Uterus (tissue), 4 donors: ENCODE results near the gene CLK3. TPM values are rescaled to one million over a fixed set of nuclear protein-coding genes. Genes with fewer than 3 reads are reported as not detected.

Experiments used
- DNase-seq, 2 donors: peaks; one replicate each; pipeline ENCODE4 v3.0.0-alpha.2; 2019 to 2020
- H3K27ac ChIP-seq, 2 donors: fragments of 200-600 bp; sonication (generic); 1 replicate in 1 of 2; 2 replicates in 1 of 2; pipeline ENCODE4 v1.5.1; 2016 to 2018
- H3K27me3 ChIP-seq, 2 donors: fragments of 200-600 bp; sonication (generic); one replicate each; pipeline ENCODE4 v1.5.1; 2018 to 2019; ENCODE audit warnings: control low read depth in 1 of 2
- H3K36me3 ChIP-seq, 2 donors: fragments of 200-600 bp; sonication (generic); one replicate each; pipeline ENCODE4 v1.5.1; 2019; ENCODE audit warnings: control low read depth in 1 of 2
- H3K4me1 ChIP-seq, 2 donors: fragments of 200-600 bp; sonication (generic); one replicate each; pipeline ENCODE4 v1.5.1; 2018 to 2019; ENCODE audit warnings: control low read depth in 1 of 2
- H3K4me3 ChIP-seq, 2 donors: fragments of 200-600 bp; sonication (generic); 1 replicate in 1 of 2; 2 replicates in 1 of 2; pipeline ENCODE4 v1.5.1; 2018 to 2019; ENCODE audit warnings: mild to moderate bottlenecking in 1 of 2
- H3K9me3 ChIP-seq, 2 donors: fragments of 200-600 bp; sonication (generic); one replicate each; pipeline ENCODE4 v1.5.1; 2019; ENCODE audit warnings: control low read depth in 1 of 2
- CTCF ChIP-seq, 4 experiments: fragments of 200-600 bp in 2 of 4; fragments of 450-650 bp in 2 of 4; sonication (generic) in 2 of 4; IDR thresholded peaks; one replicate each; pipeline ENCODE4 v1.5.1; 2016 to 2019; ENCODE audit warnings: antibody characterized with exemption in 4 of 4, mild to moderate bottlenecking in 2 of 4, moderate library complexity in 1 of 4
- POLR2A ChIP-seq, 2 donors: fragments of 450-650 bp; IDR thresholded peaks; one replicate each; pipeline ENCODE4 v1.6.1; 2016; ENCODE audit warnings: antibody characterized with exemption in 2 of 2, mild to moderate bottlenecking in 1 of 2, moderate library complexity in 1 of 2
- intact Hi-C: fragments of 100-400 bp; cut with DNase I; formaldehyde crosslinking; loops from one replicate; pipeline ENCODE4 v1.15.1; 2023; ENCODE audit warnings: low total_unique reads
- total RNA-seq, 4 donors: library from RNA; depleted of rRNA in 3 of 4; stranded (reverse); fragments of >200 nt in 3 of 4; gene quantifications; one replicate each; pipeline versions ENCODE4 v1.1.0 to v1.2.4, GENCODE V29; 2014 to 2023
- donor health status: DM: yes; HTN: yes; CAD: no.

Gene CLK3
- total RNA-seq, 4 donors from 2014 or later: 33.0 to 90.4 (median 84.2) TPM

GRCh38 chr15:74626336-74626735 lies 10.7 kb downstream of the CLK3 start:
- no peak for DNase-seq
- Histone ChIP-seq H3K4me1 (no peaks in the 10 kb centered on the region), H3K27me3 (no peaks in the 10 kb centered on the region), H3K36me3 (no peaks in the 10 kb centered on the region), H3K4me3 (no peak overlapping the region), H3K27ac (no peak overlapping the region), H3K9me3 (no peaks in the 10 kb centered on the region)
- intact Hi-C loops: loop anchor here (10.0 kb wide), 1 partner anchor 252 kb away; no protein-coding TSS in a partner anchor
- TF ChIP-seq POLR2A (IDR thresholded peaks at IDR 0.05) (no peak), CTCF (IDR thresholded peaks at IDR 0.05) (no peak)

- intact Hi-C loops: loop anchor here (10.0 kb wide), 1 partner anchor 252 kb away; no protein-coding TSS in a partner anchor
- Histone ChIP-seq H3K27ac (no peak overlapping the region), H3K36me3 (no peaks in the 10 kb centered on the region)
Measured at GRCh38 chr15:74626752-74627692, 11.4 kb downstream of the CLK3 start.

GRCh38 chr15:74627766-74628165 lies 12.1 kb downstream of the CLK3 start:
- Histone ChIP-seq H3K27me3 (no peaks in the 10 kb centered on the region), H3K4me1 (no peaks in the 10 kb centered on the region), H3K36me3 (no peaks in the 10 kb centered on the region), H3K4me3 (no peak overlapping the region), H3K27ac (no peak overlapping the region), H3K9me3 (no peaks in the 10 kb centered on the region)
- no peak for TF ChIP-seq POLR2A (IDR thresholded peaks at IDR 0.05)
- TF ChIP-seq CTCF (IDR thresholded peaks at IDR 0.05): no peak
- intact Hi-C loops: loop anchor here (10.0 kb wide), 1 partner anchor 253 kb away; no protein-coding TSS in a partner anchor
- DNase-seq: no peak

More at GRCh38 chr15:74626752-74627692, 11.4 kb downstream of the CLK3 start:
- H3K4me3 ChIP-seq: no peak overlapping the region
- TF ChIP-seq CTCF (IDR thresholded peaks at IDR 0.05): no peak
- TF ChIP-seq POLR2A (IDR thresholded peaks at IDR 0.05): no peak
- no peaks in the 10 kb centered on the region for H3K27me3 ChIP-seq
- no peaks in the 10 kb centered on the region for H3K9me3 ChIP-seq
- no peak for DNase-seq
- H3K4me1 ChIP-seq: no peaks in the 10 kb centered on the region

GRCh38 chr15:74628199-74628598 lies 12.6 kb downstream of the CLK3 start:
- H3K36me3 ChIP-seq: no peaks in the 10 kb centered on the region

More at GRCh38 chr15:74628199-74628598, 12.6 kb downstream of the CLK3 start:
- no peak for DNase-seq
- Histone ChIP-seq H3K27ac (no peak overlapping the region), H3K27me3 (no peaks in the 10 kb centered on the region), H3K4me1 (no peaks in the 10 kb centered on the region), H3K9me3 (no peaks in the 10 kb centered on the region), H3K4me3 (no peak overlapping the region)
- intact Hi-C loops: loop anchor here (10.0 kb wide), 1 partner anchor 253 kb away; no protein-coding TSS in a partner anchor
- TF ChIP-seq CTCF (IDR thresholded peaks at IDR 0.05) (no peak), POLR2A (IDR thresholded peaks at IDR 0.05) (no peak)
